NCI-H2227 (cell line): ENCODE results near the gene DCC.

Experiments
- DNase-seq: peaks from one replicate; lab custom pipeline; 2025; ENCODE audit not compliant: unreplicated experiment; lab: John Stamatoyannopoulos, UW

Gene DCC, protein sequence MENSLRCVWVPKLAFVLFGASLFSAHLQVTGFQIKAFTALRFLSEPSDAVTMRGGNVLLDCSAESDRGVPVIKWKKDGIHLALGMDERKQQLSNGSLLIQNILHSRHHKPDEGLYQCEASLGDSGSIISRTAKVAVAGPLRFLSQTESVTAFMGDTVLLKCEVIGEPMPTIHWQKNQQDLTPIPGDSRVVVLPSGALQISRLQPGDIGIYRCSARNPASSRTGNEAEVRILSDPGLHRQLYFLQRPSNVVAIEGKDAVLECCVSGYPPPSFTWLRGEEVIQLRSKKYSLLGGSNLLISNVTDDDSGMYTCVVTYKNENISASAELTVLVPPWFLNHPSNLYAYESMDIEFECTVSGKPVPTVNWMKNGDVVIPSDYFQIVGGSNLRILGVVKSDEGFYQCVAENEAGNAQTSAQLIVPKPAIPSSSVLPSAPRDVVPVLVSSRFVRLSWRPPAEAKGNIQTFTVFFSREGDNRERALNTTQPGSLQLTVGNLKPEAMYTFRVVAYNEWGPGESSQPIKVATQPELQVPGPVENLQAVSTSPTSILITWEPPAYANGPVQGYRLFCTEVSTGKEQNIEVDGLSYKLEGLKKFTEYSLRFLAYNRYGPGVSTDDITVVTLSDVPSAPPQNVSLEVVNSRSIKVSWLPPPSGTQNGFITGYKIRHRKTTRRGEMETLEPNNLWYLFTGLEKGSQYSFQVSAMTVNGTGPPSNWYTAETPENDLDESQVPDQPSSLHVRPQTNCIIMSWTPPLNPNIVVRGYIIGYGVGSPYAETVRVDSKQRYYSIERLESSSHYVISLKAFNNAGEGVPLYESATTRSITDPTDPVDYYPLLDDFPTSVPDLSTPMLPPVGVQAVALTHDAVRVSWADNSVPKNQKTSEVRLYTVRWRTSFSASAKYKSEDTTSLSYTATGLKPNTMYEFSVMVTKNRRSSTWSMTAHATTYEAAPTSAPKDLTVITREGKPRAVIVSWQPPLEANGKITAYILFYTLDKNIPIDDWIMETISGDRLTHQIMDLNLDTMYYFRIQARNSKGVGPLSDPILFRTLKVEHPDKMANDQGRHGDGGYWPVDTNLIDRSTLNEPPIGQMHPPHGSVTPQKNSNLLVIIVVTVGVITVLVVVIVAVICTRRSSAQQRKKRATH (N-terminal part only)

DNA sequence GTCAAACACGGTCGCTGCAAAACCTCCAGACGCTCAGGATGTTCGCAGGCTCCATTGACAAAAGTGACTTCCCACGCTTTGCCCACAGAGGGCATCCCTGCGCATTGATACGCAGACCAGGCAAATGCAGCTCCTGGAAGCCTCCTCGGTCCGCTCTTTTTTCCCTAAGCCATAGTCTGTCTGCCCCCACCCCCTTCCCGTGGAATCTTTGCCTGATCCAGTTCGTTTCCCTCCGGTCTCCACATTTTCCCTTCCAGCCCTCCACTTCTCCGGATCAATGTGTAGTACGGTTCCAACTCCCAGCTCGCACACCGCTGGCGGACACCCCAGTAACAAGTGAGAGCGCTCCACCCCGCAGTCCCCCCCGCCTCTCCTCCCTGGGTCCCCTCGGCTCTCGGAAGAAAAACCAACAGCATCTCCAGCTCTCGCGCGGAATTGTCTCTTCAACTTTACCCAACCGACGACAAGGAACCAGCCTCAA is at the start of gene DCC:
DCC (plus strand) TSS at position 307 of the 481 bp plus-strand sequence. CDS start 591 bp downstream, outside the sequence.
- DNase-seq = peak; percentile 91

DNA sequence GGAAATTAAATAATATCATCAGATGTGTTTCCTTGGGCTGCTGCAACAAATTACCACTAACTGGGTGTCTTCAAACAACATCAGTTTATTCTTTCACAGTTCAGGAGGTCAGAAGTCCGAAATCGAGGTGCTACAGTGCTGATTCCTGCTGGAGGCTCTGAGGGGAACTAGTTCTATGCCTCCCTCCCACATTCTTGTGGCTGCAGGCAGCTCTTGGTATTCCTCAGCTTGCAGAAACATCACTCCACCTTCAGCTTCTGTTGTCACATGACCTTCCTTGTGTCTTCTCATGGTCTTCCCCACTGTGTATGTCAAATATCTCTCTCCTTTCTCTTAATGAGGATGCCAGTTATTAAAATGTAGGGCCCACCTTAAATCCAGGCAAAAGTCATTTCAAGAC is 29.3 kb upstream of the DCC start:
- DNase-seq = no peak

DNA sequence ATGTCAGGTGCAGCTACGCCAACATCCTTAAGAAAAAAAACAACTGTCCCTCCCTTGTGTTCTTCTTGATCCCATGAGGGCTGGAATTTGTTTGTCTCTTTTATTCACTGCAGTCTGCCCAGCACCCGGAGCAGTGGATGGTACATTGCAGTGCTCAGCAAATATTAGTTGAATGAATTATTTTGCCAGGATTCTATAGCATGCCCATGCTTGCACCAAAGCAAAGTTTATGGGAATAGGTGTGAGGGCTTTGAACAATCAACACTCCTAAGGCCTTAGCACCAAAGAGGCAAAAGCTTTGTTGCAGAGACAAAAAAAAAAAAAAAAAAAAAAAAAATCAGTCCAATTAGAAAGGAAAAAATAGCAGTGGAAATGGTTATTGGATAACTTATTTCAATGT is 28.7 kb upstream of the DCC start:
- DNase-seq = no peak

DNA sequence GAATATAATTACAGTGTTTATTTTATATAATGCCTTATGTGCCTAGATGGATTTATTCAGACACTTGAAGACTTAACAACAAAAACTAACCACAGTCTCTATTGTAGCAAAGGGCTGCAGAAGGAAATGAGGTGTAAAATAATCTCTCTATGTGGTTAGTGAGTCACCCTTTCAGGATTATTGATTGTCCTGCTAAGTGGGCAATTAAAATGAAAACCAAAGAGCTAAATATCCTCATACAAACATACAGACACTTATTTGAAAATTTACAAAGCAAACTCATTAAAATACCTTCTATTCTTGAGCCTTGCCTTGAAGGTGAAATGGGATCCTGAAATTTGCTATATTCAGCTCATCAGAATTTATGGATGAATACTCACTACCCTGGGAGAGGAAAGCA is 27.7 kb upstream of the DCC start:
- DNase-seq = peak; percentile 35

DNA sequence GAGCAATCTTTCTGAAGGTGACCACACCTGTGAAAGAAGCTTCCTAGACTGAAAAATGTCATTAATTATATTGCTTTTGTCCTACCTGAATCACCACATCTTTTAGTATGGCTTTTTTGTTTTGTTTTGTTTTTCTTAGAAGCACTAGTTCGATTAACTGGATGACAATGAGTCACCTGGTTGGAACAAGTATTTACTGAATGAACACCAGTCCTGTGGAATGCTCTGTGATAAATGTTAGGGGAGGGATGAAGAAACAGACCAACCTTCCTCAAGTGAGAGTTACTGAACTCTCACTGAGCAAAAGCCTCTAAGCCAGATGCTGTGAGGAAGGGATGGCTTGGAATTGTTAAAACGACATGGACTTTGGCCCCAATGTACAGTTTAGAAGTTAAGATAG is 26.8 kb upstream of the DCC start:
- DNase-seq = no peak

DNA sequence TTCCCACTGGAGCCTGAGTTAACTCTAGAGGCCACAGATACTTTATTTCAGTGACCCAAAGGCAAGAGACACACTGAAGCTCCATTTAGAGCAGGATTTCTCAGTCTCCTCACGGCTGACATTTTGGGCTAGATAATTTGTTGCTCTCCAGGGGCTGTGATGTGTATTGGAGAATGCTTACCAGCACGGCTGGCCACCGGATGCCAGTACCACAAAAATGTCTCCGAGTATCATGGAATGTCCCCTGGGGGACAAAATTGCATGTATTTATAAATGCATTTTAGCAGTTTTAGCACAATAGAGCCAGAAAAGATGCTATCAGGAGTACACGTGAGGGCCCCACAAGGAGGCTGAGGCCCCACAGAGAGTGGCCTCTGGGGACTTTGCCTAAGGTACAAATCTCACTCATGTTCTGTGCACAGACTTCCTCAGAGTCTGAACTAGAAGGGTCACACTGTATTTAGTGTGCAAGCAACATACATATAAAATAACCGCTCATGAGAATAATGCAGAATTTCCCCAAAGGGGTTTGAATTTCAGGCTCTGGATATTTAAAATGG is 20.5 kb upstream of the DCC start:
- no peak for DNase-seq

DNA sequence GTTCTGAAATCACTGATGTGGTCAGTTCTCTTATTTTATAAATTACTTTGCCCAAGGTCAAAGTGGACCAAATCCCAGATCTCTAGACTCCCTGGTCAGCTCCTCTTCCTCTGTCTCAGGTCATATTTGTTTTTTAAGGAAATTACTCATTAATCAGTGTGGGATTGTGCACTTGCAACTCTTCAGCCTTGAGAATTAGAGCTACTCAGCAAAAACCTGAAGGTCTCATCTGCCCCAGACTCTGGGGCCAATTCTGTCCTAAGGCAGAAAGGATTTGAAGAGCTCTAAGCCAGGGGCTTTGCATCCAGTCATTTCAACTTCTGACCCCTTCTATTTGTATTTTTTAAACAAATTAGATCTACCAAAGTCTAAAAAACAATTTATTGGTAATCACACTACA is 17.7 kb upstream of the DCC start:
- DNase-seq = no peak

DNA sequence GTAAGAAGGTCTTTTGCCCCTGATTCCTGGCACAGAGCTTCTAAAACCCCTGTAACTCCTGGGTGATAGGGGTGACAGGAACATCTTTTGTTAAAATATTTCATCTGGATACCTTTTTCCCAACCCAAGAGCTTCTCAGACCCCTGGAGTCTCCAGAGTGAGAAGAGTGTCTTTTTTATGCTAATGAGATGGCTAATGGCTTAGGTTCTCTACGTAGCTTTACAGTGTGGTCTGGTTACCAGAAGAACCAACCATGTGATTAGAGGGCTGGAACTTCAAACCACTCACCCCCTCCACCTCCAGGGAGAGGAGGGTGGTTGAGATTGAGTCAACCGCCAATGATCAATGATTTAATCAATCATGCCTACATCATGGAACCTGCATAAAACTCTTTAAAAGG is 16.2 kb upstream of the DCC start:
- DNase-seq = no peak

DNA sequence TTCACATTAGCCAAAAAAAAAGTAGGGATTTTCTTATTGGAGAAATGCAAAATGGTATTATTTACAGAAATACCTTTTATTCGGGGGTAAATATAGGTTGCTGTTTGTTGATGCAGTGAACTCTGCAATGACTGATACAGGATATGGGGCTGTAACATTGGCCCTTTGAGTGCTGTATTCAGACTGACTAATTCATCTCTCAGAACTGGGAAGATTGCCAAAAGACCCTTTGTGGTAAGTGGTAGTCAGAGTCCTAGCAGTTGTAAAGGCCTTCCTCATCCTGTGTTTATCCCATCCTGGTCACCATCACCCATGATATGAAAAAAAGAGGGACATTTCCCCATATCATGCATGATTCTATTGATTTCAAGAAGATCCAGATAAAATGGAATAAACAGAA is 14.0 kb upstream of the DCC start:
- DNase-seq = peak; percentile 85

DNA sequence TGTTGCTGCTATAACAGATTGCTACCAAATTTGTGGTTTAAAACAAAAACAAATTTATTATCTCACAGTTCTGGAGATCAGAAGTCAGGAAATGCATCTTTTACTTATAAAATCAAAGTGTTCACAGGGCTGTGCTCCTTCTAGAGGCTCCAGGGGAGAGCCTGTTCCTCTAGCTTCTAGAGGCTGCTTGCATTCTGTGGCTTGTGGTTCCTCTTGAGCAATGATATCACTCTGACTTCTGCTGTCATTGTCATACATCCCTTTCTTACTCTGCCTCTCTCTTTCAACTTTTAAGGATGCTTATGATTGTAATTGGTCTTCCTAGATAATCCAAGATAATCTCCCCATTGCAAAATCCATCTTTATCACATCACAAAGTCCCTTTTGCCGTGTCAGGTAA is 6.1 kb upstream of the DCC start:
- DNase-seq = no peak

DNA sequence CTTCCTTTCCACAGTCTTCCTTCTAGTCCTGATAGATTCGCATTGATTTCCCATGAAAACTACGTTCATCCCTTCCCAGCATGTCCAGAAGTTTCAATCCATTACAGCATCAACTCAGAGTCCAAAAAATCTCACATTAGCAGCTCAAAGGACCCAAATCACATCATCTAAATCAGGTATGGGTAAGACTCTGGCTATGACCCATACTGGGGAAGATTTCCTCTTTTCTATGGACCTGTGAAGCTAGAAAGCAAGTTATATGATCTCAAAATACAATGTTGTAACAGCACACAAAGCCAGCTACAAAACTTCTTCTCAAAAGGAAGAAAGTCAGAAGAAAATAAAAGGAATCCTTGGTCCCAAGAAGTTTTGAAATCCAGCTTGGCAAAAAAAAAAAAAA is 5.7 kb upstream of the DCC start:
- no peak for DNase-seq

DNA sequence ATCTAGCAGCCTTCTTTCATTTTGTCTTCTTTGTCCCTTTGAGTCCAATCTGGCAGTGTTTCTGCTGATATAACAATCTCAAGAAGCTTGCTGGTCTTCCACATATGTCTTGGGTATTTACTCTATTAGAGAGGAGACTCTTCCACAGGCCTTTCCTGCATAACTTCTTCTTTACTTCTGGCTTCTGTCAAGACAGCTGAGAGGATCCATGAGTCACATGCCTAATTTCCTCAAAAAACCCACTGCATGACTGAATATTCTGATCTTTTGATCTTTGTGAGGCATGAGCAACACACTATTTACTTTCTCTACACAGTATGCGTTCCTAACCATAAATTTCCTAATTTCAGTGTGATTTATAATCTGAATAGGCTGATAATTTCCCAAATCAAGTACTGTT is 5.1 kb upstream of the DCC start:
- no peak for DNase-seq

DNA sequence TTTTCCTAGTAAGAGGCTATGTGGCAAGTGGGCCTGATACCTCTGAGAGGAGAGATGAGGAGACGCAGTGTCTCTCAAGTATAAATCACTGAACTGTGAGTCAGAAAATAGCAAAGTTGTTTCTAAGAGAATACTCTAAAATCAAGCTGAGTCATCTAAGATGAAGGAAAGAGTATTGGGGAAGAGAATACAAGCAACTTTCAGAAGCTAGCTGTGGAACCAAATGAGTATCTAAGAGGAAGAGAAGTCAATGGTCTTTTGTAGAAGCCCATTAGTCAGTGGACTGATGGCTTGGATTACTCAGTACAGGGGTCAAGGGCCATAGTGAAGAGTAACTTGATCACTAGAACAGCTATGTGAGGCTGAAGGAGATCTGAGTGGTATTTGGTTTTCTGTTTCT is 2.7 kb upstream of the DCC start:
- DNase-seq = no peak

DNA sequence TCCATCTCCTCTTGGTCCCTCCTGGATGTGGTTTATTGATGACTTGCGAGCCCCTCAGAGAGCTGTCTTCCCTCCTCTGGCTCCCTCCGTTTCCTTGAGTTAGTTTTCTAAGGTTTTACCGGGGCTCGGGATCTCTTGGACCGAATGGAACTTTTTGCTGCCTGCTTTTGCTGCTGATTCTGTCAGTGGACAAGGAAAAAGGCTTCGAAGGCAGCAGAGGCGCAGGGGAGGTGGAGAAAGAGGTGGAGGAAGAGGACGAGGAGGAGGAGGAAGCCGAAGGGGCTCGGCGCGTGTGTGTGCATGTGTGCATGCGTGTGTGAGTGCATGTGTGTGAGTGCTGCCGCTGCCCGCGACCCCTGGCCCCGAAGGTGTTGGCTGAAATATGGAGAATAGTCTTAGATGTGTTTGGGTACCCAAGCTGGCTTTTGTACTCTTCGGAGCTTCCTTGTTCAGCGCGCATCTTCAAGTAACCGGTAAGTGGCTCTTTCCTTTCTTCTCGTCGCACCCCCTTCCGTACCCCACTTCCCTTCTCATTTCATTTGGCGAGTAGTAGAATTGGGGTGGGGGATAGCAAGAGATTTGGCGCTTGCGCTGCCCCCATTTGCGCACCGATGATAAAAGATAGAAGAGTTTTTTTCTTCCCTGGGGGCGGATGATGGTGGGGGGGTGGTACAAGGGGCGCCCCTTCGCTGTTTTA is 557 bp downstream of the DCC start:
- peak; percentile 48 for DNase-seq

DNA sequence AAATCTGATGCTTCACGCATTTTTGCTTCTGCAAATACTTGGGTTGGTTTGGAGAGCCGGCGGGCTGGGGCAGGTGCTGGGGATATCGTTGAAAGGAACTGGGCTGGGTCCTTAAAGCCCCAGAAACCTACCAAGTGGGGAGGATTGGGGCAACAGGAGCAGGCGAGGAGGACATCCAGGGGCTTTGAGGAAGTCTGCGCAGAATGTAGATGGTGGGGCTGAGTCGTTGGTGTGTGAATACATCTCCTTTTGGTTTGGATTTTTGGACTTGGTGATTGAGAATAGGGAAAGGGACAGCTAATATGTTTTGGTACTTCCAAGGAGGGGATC is 1.1 kb downstream of the DCC start:
- DNase-seq = no peak

DNA sequence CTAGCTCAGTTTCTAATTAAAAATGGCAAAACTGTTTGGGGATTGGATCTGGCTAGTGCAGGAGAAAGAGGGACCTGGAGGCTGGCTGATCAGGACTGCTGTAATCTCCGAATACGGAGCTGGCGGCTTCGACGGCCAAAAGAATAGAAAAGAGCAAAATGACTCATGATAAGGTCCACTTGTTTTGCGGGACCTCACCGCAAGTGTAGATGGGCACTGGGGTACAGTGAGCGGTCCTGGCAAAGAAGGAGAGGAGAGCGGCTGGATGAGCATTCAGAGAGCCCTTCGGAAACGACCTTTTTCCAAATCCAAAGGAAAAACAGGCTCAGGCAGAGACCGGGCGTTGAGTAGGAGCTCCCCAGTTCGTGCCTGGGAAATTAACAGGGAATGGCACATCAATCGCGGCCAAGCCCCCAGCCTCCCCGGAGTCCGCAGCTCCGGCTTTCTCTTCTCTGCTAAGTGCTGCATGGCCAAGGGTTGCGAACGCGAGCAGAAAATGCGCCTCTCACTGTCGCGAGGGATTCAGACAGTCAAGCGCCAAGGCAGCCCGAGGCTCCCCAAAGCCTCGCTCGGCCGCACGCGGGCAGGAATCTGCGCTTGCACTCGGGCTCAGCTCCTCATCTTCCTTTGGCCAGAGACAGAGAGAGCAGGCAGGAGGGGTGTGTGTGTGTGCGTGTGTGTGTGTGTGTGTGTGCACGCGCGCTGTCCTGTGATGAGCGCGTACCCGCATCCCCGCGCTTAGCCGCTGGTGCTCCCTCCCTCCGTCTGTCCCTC is 1.8 kb downstream of the DCC start:
- peak; percentile 68 for DNase-seq

DNA sequence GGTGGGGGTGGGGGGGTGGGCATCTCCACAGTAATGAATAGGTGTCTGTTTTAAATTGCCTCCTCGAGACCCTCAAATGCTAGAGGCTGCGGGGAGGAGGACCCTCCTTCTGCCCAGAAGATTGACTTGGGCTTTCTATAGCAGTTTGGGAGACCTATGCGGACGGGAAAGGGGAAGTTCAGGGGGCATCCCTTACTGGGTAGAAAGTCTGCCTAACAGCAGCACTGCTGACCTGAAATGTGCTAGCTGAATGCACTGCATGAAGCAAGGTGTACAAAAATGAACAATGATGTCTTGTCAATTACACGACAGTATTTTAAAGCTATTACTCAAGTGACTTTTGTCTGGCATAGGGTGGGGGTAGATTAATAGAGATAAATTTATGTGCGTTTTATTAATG is 2.5 kb downstream of the DCC start:
- DNase-seq = no peak

DNA sequence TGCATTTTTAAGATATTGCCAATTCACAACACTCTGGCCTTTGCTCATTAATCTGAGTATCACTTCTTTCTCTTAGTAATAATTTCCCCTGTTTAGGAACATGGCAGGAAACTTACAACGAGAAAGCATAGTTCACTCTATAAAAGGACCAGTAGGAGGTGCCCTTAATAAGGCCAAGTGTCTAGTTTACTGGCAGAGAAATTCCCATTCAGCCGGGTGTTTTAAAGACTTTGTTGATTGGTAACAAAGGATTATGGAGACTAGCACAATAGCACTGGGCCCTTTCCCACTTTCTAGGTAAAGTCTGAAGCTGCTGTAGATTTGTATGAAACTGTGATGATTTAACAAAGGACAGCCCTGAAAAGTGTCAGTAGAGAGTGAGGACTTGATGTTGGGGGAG is 3.1 kb downstream of the DCC start:
- DNase-seq = peak; percentile 42

DNA sequence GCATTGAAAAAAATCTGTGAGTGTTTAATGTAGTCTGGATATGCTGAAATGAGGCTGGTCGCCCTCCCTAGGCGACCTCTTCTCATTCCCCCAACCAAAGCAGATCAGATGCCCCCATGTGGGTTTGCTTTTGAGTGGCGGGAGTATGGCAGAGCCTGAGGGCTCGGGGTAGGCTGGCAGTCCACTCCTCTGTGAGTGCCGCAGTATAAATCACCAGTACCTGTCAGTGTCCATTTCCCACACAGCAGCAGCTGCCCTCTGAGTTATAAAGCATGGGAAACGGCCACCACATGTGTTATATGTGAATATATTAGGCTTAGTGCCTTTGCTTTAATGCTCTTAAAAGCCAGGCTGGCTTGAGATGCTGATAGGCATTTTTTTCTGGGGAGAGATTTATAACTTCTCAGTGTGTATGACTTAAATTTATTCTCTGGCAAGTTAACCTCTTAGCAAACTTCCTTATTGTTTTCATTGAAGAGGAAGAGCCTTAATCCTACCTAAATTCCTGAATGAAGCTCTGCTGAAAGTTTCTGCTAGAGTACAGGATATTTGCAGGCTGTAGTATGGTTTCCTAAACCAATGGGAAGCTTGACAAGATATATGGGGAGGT is 3.8 kb downstream of the DCC start:
- DNase-seq = peak; percentile 5

DNA sequence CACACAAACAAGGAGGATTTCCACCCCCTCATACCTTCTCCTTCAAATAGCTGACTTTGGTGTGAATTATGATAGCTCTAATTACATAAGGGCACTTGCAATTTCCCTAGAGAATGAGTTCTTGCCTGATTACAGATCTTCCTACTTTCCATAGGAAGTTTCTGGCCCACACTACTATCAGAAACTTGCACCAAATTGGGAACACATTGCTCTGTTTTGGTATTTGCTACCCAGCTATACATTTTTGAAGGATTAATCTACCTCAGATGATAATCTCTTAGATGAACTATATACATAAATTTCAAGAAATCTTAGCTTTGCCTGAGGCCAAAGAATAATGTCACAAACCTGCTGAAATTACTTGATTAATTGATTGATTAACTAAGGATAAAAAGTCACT is 4.9 kb downstream of the DCC start:
- DNase-seq = no peak
